WTC11 (cell line): ENCODE data around the gene NATD1. TPM values are rescaled to one million over a fixed set of nuclear protein-coding genes. Genes with fewer than 3 reads are reported as not detected.

Experiments
- ATF1 ChIP-seq: sonication (generic); formaldehyde crosslinking; IDR thresholded peaks from 2 replicates; pipeline ENCODE4 v1.8.1; 2023; ENCODE audit warnings: mild to moderate bottlenecking, moderate library complexity, missing genetic modification reagents
- E2F1 ChIP-seq: sonication (generic); formaldehyde crosslinking; IDR thresholded peaks from 2 replicates; pipeline ENCODE4 v1.8.0; 2022; ENCODE audit warnings: mild to moderate bottlenecking, missing genetic modification reagents
- ESRRA ChIP-seq: sonication (generic); formaldehyde crosslinking; IDR thresholded peaks from 2 replicates; pipeline ENCODE4 v1.8.1; 2022; ENCODE audit warnings: mild to moderate bottlenecking, missing genetic modification reagents, borderline replicate concordance
- ETV6 ChIP-seq: sonication (generic); formaldehyde crosslinking; IDR thresholded peaks from 2 replicates; pipeline ENCODE4 v1.8.1; 2022; ENCODE audit warnings: mild to moderate bottlenecking, missing genetic modification reagents
- FOXK1 ChIP-seq: sonication (generic); formaldehyde crosslinking; IDR thresholded peaks from 2 replicates; pipeline ENCODE4 v1.8.0; 2022; ENCODE audit warnings: mild to moderate bottlenecking, moderate library complexity, missing genetic modification reagents
- FOXP1 ChIP-seq: sonication (generic); formaldehyde crosslinking; IDR thresholded peaks from 2 replicates; pipeline ENCODE4 v1.8.0; 2022; ENCODE audit warnings: missing genetic modification reagents, mild to moderate bottlenecking, moderate library complexity, borderline replicate concordance
- FOXP4 ChIP-seq: sonication (generic); formaldehyde crosslinking; IDR thresholded peaks from 2 replicates; pipeline ENCODE4 v1.8.0; 2022; ENCODE audit warnings: mild to moderate bottlenecking, missing genetic modification reagents
- GRHL2 ChIP-seq: fragments of 250-450 bp; sonication (Bioruptor Pico); IDR thresholded peaks from 2 replicates; pipeline ENCODE4 v1.8.0; 2022; ENCODE audit warnings: mild to moderate bottlenecking, moderate library complexity; ENCODE audit not compliant: insufficient replicate concordance, severe bottlenecking
- IRF1 ChIP-seq: sonication (generic); formaldehyde crosslinking; IDR thresholded peaks from 2 replicates; pipeline ENCODE4 v1.8.0; 2023; ENCODE audit warnings: missing genetic modification reagents
- NFATC4 ChIP-seq: fragments of 250-450 bp; sonication (Bioruptor Pico); IDR thresholded peaks from 2 replicates; pipeline ENCODE4 v1.9.0; 2021; ENCODE audit warnings: mild to moderate bottlenecking
- OVOL2 ChIP-seq: fragments of 250-450 bp; sonication (Bioruptor Pico); IDR thresholded peaks from 2 replicates; pipeline ENCODE4 v1.9.0; 2021; ENCODE audit warnings: mild to moderate bottlenecking, borderline replicate concordance
- SP1 ChIP-seq: sonication (generic); formaldehyde crosslinking; conservative IDR thresholded peaks from 2 replicates; pipeline ENCODE4 v1.8.1; 2022; ENCODE audit warnings: missing genetic modification reagents
- ZNF121 ChIP-seq: sonication (generic); formaldehyde crosslinking; IDR thresholded peaks from 2 replicates; pipeline ENCODE4 v1.8.0; 2023; ENCODE audit warnings: missing genetic modification reagents
- ZNF671 ChIP-seq: fragments of 250-450 bp; sonication (Bioruptor Pico); IDR thresholded peaks from 2 replicates; pipeline ENCODE4 v1.8.0; 2021; ENCODE audit warnings: mild to moderate bottlenecking
- total RNA-seq: library from RNA; stranded (reverse); gene quantifications from 3 replicates; pipeline ENCODE4 v1.2.3, GENCODE V29; 2021
- TF ChIP-seq, protein P1 (sequence below): fragments of 250-450 bp; sonication (Bioruptor Pico); IDR thresholded peaks from 2 replicates; pipeline ENCODE4 v1.9.0; 2021; ENCODE audit warnings: mild to moderate bottlenecking
- TF ChIP-seq, protein P2 (sequence below): sonication (generic); formaldehyde crosslinking; IDR thresholded peaks from 2 replicates; pipeline ENCODE4 v1.8.0; 2023; ENCODE audit warnings: mild to moderate bottlenecking, missing genetic modification reagents
- TF ChIP-seq, protein P3 (sequence below): sonication (generic); formaldehyde crosslinking; IDR thresholded peaks from 2 replicates; pipeline ENCODE4 v1.8.0; 2022; ENCODE audit warnings: mild to moderate bottlenecking, missing genetic modification reagents
- TF ChIP-seq, protein P4 (sequence below): sonication (generic); formaldehyde crosslinking; IDR thresholded peaks from 2 replicates; pipeline ENCODE4 v1.8.1; 2022; ENCODE audit warnings: low read depth, mild to moderate bottlenecking, moderate library complexity, missing genetic modification reagents, borderline replicate concordance

NATD1 gene
- total RNA-seq, 1 experiment from 2014 or later, result 10.1 TPM

GRCh38 chr17:21275579-21276263 lies 22.5 kb upstream of the NATD1 start (continued):
- TF ChIP-seq, protein P1, sequence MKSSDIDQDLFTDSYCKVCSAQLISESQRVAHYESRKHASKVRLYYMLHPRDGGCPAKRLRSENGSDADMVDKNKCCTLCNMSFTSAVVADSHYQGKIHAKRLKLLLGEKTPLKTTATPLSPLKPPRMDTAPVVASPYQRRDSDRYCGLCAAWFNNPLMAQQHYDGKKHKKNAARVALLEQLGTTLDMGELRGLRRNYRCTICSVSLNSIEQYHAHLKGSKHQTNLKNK (CRISPR knock-in tag), result no peak
- peak; percentile 81; the same call in 1 of the 2 replicates for TF ChIP-seq ESRRA (CRISPR knock-in tag)
- TF ChIP-seq SP1 (CRISPR knock-in tag), result peak; percentile 89
- TF ChIP-seq ZNF671 (CRISPR knock-in tag), result no peak
- TF ChIP-seq IRF1 (CRISPR knock-in tag), result peak; percentile 91
- peak; percentile 82; the same call in 1 of the 2 replicates for TF ChIP-seq ETV6 (CRISPR knock-in tag)
- no peak for TF ChIP-seq NFATC4 (CRISPR knock-in tag)
- peak; percentile 69; the same call in 1 of the 2 replicates for TF ChIP-seq ATF1 (CRISPR knock-in tag)
- peak; percentile 58; the same call in 1 of the 2 replicates for TF ChIP-seq E2F1
- TF ChIP-seq, protein P2, sequence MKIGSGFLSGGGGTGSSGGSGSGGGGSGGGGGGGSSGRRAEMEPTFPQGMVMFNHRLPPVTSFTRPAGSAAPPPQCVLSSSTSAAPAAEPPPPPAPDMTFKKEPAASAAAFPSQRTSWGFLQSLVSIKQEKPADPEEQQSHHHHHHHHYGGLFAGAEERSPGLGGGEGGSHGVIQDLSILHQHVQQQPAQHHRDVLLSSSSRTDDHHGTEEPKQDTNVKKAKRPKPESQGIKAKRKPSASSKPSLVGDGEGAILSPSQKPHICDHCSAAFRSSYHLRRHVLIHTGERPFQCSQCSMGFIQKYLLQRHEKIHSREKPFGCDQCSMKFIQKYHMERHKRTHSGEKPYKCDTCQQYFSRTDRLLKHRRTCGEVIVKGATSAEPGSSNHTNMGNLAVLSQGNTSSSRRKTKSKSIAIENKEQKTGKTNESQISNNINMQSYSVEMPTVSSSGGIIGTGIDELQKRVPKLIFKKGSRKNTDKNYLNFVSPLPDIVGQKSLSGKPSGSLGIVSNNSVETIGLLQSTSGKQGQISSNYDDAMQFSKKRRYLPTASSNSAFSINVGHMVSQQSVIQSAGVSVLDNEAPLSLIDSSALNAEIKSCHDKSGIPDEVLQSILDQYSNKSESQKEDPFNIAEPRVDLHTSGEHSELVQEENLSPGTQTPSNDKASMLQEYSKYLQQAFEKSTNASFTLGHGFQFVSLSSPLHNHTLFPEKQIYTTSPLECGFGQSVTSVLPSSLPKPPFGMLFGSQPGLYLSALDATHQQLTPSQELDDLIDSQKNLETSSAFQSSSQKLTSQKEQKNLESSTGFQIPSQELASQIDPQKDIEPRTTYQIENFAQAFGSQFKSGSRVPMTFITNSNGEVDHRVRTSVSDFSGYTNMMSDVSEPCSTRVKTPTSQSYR (CRISPR knock-in tag), result peak; percentile 20; the same call in 1 of the 2 replicates
- peak; percentile 10; the same call in 1 of the 2 replicates for TF ChIP-seq ZNF121 (CRISPR knock-in tag)
- no peak for TF ChIP-seq OVOL2 (CRISPR knock-in tag)
- TF ChIP-seq, protein P3, sequence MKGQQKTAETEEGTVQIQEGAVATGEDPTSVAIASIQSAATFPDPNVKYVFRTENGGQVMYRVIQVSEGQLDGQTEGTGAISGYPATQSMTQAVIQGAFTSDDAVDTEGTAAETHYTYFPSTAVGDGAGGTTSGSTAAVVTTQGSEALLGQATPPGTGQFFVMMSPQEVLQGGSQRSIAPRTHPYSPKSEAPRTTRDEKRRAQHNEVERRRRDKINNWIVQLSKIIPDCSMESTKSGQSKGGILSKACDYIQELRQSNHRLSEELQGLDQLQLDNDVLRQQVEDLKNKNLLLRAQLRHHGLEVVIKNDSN (CRISPR knock-in tag), result peak; percentile 99
- TF ChIP-seq, protein P4, sequence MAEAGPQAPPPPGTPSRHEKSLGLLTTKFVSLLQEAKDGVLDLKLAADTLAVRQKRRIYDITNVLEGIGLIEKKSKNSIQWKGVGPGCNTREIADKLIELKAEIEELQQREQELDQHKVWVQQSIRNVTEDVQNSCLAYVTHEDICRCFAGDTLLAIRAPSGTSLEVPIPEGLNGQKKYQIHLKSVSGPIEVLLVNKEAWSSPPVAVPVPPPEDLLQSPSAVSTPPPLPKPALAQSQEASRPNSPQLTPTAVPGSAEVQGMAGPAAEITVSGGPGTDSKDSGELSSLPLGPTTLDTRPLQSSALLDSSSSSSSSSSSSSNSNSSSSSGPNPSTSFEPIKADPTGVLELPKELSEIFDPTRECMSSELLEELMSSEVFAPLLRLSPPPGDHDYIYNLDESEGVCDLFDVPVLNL (CRISPR knock-in tag), result peak; percentile 35; the same call in 1 of the 2 replicates
- TF ChIP-seq FOXP4 (CRISPR knock-in tag), result peak; percentile 87; the same call in 1 of the 2 replicates
- no peak for TF ChIP-seq GRHL2
- peak; percentile 80 for TF ChIP-seq FOXK1 (CRISPR knock-in tag)
- peak; percentile 78; the same call in 1 of the 2 replicates for TF ChIP-seq FOXP1 (CRISPR knock-in tag)
